Stomach (tissue), 4 donors: ENCODE measurements around the gene ATG12.

Experiments
- CTCF ChIP-seq, 7 experiments: fragments of 450-650 bp in 4 of 7; fragments of 200-600 bp in 3 of 7; sonication (generic) in 3 of 7; IDR thresholded peaks; one replicate each; pipeline ENCODE4 v1.5.1; 2016 to 2019; ENCODE audit warnings: antibody characterized with exemption in 7 of 7, control low read depth in 2 of 7, mild to moderate bottlenecking in 1 of 7
- POLR2A ChIP-seq, 4 donors: fragments of 450-650 bp; IDR thresholded peaks; one replicate each; pipeline ENCODE4 v1.6.1; 2016; ENCODE audit warnings: antibody characterized with exemption in 4 of 4, control low read depth in 2 of 4, mild to moderate bottlenecking in 1 of 4, moderate library complexity in 1 of 4

GRCh38 chr5:115795700-115796099 is 45.7 kb downstream of the ATG12 start:
- no peak for TF ChIP-seq CTCF (IDR thresholded peaks at IDR 0.05)
- no peak for TF ChIP-seq POLR2A (IDR thresholded peaks at IDR 0.05)
